Measurements from ENCODE around the gene OS9.

Gene OS9

GRCh38 chr12:57679697-57680096, 14.2 kb upstream of the OS9 start:
- no peak for DNase-seq (ENCODE audit: low spot score)
- in situ Hi-C loops (cut with MboI; ENCODE audit: low pct_unique_long_range_greater_than_20kb, low sequenced_read_pairs, unreplicated experiment) = no loop called here
- no peak for TF ChIP-seq CTCF (IDR thresholded peaks at IDR 0.05; ENCODE audit: extremely low read depth, insufficient read depth, missing control alignments)

GRCh38 chr12:57687862-57688261, 6.1 kb upstream of the OS9 start:
- TF ChIP-seq CTCF (IDR thresholded peaks at IDR 0.05; ENCODE audit: extremely low read depth, insufficient read depth, missing control alignments) = no peak
- no peak for DNase-seq (ENCODE audit: low spot score)
- in situ Hi-C loops (cut with MboI; ENCODE audit: low pct_unique_long_range_greater_than_20kb, low sequenced_read_pairs, unreplicated experiment) = no loop called here

- TF ChIP-seq CTCF (IDR thresholded peaks at IDR 0.05; ENCODE audit: extremely low read depth, insufficient read depth, missing control alignments) = no peak
- in situ Hi-C loops (cut with MboI; ENCODE audit: low pct_unique_long_range_greater_than_20kb, low sequenced_read_pairs, unreplicated experiment) = no loop called here
- no peak for DNase-seq (ENCODE audit: low spot score)
Measured at GRCh38 chr12:57688931-57689330, 5.0 kb upstream of the OS9 start.

- TF ChIP-seq CTCF (IDR thresholded peaks at IDR 0.05; ENCODE audit: extremely low read depth, insufficient read depth, missing control alignments) = no peak
- in situ Hi-C loops (cut with MboI; ENCODE audit: low pct_unique_long_range_greater_than_20kb, low sequenced_read_pairs, unreplicated experiment) = no loop called here
- no peak for DNase-seq (ENCODE audit: low spot score)
Measured at GRCh38 chr12:57692500-57692899, 1.4 kb upstream of the OS9 start.

- peak; percentile 7 for TF ChIP-seq CTCF (IDR thresholded peaks at IDR 0.05; ENCODE audit: extremely low read depth, insufficient read depth, missing control alignments)
- DNase-seq (ENCODE audit: low spot score) = no peak
- in situ Hi-C loops (cut with MboI; ENCODE audit: low pct_unique_long_range_greater_than_20kb, low sequenced_read_pairs, unreplicated experiment) = no loop called here
Measured at GRCh38 chr12:57693317-57693658, 644 bp upstream of the OS9 start.

GRCh38 chr12:57694459-57695019, 607 bp downstream of the OS9 start:
- no peak for TF ChIP-seq CTCF (IDR thresholded peaks at IDR 0.05; ENCODE audit: extremely low read depth, insufficient read depth, missing control alignments)
- in situ Hi-C loops (cut with MboI; ENCODE audit: low pct_unique_long_range_greater_than_20kb, low sequenced_read_pairs, unreplicated experiment) = no loop called here
- no peak for DNase-seq (ENCODE audit: low spot score)
